ENCODE results near the gene HS1BP3. TPM values are rescaled to one million over a fixed set of nuclear protein-coding genes. Genes with fewer than 3 reads are reported as not detected.

Gene HS1BP3
- total and polyA plus RNA-seq, 9 of the 15 experiments (the other 6 are each of a cell fraction or from before 2014, with no cell fraction given), result 0.41 to 8.3 (median 5.9) TPM

GRCh38 chr2:20620696-20621365 is 30.1 kb downstream of the HS1BP3 start (continued):
- no peak for TF ChIP-seq ZNF707 (CRISPR knock-in tag; conservative IDR thresholded peaks at IDR 0.05)
- no peak for TF ChIP-seq ZNF41 (CRISPR knock-in tag; conservative IDR thresholded peaks at IDR 0.05)
- TF ChIP-seq MED1 (CRISPR knock-in tag; IDR thresholded peaks at IDR 0.05; ENCODE audit: borderline replicate concordance), result no peak
- no peak for TF ChIP-seq HDAC8 (tag; IDR thresholded peaks at IDR 0.05)
- no peak for TF ChIP-seq ZNF175 (CRISPR knock-in tag; IDR thresholded peaks at IDR 0.05; ENCODE audit: low read depth)
- TF ChIP-seq SIX5 (IDR thresholded peaks at IDR 0.05; ENCODE audit: borderline replicate concordance in 1 of 2, insufficient read depth in 1 of 2, low read depth in 1 of 2, low read length in 2 of 2), result no peak
- TF ChIP-seq CBX3 (IDR thresholded peaks at IDR 0.05; ENCODE audit: borderline replicate concordance in 1 of 2, low read length in 2 of 2), result no peak
- no peak for TF ChIP-seq ZFP91 (CRISPR knock-in tag; IDR thresholded peaks at IDR 0.05)
- TF ChIP-seq ETS1 (conservative IDR thresholded peaks at IDR 0.05; ENCODE audit: control insufficient read depth, low read depth, low read length), result no peak
